GM21529 (cell line): Measurements from ENCODE around the gene WRAP73.

Source experiments
- ATAC-seq: cut with Tn5 transposase; IDR thresholded peaks from one replicate; pipeline ENCODE4 v1.9.1; 2021; ENCODE audit not compliant: unreplicated experiment

The WRAP73 gene

DNA sequence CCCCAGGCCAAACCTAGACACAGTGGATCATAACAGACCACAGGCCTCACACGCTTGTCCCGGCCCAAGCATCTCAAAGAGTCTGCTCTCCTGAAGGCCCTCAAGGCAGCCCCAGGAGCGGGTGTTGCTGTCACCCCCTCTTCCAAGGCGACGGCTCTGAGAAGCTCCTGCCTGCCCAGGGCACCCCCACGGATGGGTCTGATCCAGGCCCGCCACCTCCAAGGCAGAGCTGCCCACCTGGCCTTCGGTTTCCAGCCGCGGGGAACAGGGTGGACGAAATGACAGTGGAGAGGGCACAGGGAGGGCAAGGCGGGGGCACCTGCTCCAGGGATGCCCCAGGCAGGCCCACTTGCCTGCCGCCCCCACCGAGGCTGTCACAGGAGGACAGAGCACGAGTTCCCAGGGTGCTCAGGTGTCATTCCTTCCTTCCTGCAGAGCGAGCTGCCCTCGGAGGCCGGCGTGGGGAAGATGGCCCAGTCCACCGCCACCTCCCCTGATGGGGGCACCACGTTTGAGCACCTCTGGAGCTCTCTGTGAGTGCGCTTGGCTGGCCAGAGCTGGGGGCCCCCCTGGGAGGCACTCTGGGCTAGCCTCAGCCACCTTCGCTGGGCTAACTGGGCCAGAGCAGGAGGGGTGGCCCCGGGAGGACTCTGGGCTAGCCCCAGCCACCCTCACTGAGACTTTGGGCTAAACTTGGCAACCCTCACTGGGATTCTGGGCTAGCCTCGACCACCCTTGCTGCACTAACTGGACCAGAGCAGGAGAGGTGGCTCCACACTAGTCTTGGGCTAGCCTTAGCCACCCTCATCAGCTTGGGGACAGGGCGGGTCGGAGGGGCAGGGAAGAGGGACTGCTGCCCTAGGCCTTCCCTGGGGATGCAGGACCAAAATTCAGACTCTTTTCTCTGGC, 32.2 kb upstream of the WRAP73 start:
- no peak for ATAC-seq

- ATAC-seq, result no peak
Observed at GRCh38 chr1:3681231-3681897, 31.5 kb upstream of the WRAP73 start.

- no peak for ATAC-seq
Observed at GRCh38 chr1:3680488-3681230, 30.8 kb upstream of the WRAP73 start.

DNA sequence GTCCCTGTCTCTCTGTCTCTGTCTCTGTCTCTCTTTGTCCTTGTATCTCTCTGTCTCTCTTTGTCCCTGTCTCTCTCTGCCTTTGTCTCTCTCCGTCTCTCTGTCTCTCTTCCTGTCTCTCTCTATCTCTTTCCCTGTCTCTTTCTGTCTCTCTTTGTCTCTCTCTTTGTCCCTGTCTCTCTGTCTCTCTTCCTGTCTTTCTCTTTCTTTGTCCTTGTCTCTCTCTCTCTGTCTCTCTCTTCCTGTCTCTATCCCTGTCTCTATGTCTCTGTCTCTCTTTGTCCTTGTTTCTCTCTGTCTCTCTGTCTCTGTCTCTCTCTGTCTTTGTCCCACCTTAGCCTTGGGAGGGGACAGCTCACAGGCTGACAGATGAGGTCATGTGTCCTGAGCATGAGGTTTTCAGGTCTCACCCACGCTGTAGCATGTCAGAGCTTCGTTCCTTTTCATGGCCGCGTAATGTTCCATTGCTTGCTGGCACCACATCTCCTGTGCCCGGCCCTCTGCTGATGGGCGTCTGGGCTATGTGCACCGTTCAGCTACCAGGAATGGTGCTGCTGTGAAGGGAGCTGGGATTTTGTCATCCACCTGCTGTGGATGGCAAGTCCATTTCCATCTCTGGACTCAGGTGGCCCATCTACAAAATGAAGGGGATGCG, 30.0 kb upstream of the WRAP73 start:
- ATAC-seq, result no peak

DNA sequence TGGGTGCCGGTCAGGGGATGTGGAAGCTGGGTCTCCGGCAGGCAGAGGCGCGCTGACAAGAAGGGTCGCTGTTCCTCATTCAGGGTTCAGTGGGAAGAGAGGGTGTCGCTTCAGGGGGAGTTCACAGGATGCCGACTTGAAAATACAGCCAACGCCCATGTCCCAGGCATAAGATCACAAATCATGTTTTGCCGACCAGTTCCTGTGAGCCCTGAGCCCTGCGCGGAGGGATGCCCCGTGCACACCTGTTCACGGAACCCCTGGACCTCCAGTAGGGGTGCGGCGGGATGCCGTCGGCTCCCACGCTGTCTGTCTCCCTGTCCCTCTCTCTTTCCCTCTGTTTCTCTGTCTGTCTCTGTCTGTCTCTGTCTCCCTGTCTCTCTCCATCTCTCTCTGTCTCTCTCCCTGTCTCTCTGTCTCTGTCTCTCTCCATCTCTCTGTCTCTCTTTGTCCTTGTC, 29.2 kb upstream of the WRAP73 start:
- no peak for ATAC-seq

GRCh38 chr1:3678361-3679097, 28.6 kb upstream of the WRAP73 start:
- no peak for ATAC-seq

DNA sequence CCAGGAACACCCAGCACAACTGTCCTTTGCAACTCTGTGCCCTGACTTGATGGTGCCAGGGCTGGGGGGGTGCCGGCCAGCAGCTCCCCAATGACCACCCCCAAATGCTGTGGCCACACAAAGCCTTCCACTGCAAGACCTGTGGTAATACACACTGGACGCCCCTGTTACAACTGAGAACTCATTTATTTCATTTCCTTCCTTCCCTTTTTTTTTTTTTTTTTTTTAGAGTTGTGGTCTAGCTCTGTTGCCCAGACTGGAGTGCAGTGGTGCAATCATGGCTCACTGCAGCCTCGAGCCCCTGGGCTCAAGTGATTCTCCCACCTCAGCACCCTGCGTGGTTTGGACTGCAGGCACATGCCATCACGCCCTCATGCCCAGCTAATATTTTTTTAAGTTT, 27.6 kb upstream of the WRAP73 start:
- peak; percentile 6 for ATAC-seq

GRCh38 chr1:3676581-3677470, 26.9 kb upstream of the WRAP73 start:
- ATAC-seq, result peak; percentile 74

DNA sequence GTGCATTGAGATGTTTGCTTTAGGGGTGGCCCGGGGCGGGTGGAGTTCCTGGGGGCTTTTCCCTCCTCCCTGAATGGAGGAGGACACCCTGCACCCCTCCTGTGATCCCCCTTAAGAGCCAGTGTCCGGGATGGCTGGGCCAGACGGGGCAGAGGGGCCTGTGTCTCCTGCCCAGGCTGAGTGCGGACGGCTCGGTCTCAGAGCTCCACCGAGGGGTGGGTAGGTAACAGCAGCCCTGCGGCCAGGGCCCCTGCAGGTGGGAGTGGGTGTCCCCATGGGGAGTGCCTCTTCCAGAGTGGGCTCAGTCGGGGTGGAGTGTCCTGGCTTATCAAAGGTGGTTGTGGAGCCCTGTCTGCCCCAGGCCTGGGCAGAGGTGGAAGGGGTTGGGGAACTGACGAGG, 25.5 kb upstream of the WRAP73 start:
- ATAC-seq, result no peak

DNA sequence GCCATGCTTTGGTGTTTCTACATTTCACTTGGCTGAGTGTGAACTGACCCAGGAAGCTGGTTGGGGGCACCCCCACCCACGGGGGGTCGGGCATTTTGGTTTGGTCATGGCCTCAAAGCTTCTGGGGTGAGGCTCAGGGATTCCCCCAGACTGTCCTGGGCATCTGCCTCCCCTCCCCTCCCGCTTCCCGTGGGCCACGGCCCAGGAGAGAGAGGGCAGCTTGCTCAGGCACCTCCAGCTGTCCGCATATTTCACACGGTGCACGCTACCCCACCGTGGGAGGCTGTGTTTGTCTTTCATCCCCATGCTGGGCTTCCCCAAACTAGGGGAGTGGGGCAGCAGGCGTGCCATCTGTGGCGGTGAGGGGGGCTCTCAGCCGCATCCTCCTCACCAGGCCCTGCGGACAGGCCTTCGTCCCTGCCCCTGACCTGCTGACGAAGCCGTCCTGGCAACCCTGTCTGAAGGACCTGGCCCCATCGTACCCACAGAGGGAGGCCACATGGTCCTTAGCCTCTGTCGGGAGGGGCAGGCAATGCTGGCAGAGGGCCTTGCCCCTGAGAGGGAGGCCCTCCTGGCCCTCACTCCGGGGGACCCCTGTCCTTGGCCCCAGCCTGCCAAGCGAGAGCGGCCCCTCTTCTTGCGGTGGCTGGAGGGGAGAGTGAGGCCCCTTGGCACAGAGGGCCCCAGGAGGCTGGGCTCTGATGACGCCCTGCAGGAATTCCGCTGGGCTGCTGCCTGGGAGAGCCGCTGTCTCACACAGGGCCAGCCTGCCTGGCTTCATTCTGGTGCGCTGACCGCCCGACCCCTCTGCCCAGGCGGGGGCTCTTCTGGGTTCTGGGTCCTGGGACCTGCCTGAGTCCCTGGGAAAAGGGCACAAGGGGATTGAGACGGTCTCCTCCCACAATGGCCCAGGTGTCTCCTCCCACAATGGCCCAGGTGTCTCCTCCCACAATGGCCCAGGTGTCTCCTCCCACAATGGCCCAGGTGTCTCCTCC, 24.5 kb upstream of the WRAP73 start:
- ATAC-seq, result no peak

GRCh38 chr1:3673381-3674099, 23.6 kb upstream of the WRAP73 start:
- no peak for ATAC-seq

- ATAC-seq, result no peak
Observed at GRCh38 chr1:3672971-3673361, 23.1 kb upstream of the WRAP73 start.

DNA sequence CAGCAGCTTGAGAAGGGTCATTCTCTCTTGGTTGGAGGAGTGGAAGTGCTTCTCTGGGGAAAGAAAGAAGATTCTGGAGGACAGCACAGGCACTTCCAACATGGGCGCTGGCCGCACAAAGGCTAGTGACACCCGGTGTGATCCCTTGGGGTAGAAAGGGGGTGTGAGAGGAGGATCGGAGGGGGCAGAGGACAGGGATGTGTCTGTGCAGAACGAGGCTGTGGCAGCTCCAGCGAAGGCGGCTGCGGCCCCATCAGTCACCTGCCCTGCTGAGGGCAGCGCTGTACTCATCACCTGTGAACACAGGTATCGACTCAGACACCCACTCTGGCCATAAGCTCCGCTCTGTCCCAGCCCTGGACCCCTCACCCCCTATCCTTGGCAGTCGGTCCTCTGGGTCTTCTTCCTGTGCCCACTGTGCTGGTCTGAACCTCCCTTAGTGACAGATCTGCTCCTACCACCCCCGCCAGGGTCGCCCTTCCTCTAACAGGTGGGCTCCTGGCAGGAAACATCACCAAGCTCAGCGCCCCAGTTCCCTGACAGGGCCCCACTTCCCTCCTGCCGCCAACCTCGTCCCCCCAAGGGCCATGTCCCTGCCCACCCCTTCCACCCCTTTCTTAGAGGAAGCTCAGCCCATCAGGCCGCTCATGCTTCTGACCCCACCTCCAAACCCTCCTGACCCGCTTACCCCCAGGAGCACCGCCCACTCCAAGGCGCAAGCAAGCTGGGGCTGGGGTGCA, 22.5 kb upstream of the WRAP73 start:
- ATAC-seq, result no peak

- no peak for ATAC-seq
Observed at GRCh38 chr1:3671371-3672180, 21.7 kb upstream of the WRAP73 start.

DNA sequence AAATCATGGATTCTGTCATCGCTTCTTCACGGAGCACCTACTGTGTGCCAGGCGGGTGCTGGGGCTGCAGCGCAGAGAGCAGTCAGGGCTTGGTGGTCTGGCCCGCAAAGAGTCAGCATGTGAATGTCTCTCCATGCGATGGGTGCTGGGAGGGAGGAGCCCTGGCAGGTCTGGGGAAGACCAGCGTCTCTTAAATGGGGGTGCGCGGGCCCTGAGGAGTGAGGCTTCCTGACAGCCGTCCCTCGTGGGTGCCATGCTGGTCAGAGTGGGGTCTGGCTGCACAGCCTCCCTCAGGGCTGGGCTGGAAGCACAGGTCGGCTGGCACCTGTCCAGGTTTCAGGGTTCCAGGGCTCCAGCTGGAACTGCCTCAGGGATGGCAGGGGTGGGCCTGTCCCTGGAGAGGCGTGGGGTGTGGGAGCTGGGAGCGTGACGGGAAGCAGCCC, 20.9 kb upstream of the WRAP73 start:
- no peak for ATAC-seq

- ATAC-seq, result no peak
Observed at GRCh38 chr1:3669971-3670431, 20.1 kb upstream of the WRAP73 start.
